SK-N-SH treated with all-trans-retinoic acid at 6 μM for 48 hours (cell line): Measurements from ENCODE around the gene PER2.

Source experiments
- ARNTL ChIP-seq: fragments of 450-650 bp; formaldehyde crosslinking; IDR thresholded peaks from 2 replicates; pipeline ENCODE4 v1.5.0; 2020; ENCODE audit warnings: low read depth, mild to moderate bottlenecking, moderate library complexity, borderline replicate concordance
- ZFP3 ChIP-seq: fragments of 250-450 bp; sonication (Bioruptor Pico); IDR thresholded peaks from 2 replicates; pipeline ENCODE4 v1.5.0; 2020; ENCODE audit warnings: mild to moderate bottlenecking, moderate library complexity
- ZNF565 ChIP-seq: fragments of 450-650 bp; formaldehyde crosslinking; conservative IDR thresholded peaks from 2 replicates; pipeline ENCODE4 v1.5.0; 2020; ENCODE audit warnings: low read depth, mild to moderate bottlenecking, moderate library complexity

GRCh38 chr2:238269741-238270140 is 18.7 kb downstream of the PER2 start:
- TF ChIP-seq ZNF565 (CRISPR knock-in tag): no peak
- TF ChIP-seq ARNTL (CRISPR knock-in tag): no peak
- TF ChIP-seq ZFP3 (CRISPR knock-in tag): no peak
